HG03571 (cell line): ENCODE results near the gene AQP2.

ENCODE experiments used
- ATAC-seq: cut with Tn5 transposase; IDR thresholded peaks from one replicate; pipeline ENCODE4 v1.9.1; 2021; ENCODE audit not compliant: unreplicated experiment

AQP2 gene

DNA sequence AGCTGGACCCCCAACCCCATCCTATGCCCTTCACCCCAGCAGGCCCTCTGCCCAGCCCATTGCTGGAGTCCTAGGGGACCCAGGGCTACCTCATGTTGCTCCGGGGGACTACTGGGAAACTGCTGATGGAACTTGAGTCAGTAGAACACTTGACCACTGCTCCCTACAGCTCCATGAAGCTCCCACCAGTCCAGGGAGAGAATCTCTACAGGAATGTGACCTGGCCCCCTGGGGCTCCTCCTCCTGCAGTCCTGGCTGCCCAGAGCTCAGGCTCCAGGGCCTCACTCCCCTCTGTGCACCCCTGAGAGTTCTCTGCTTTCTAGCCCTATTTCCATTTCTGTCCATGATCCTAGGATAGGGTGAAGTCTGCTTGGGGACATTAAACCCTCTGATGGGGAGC lies 10.8 kb upstream of the AQP2 start:
- no peak for ATAC-seq

DNA sequence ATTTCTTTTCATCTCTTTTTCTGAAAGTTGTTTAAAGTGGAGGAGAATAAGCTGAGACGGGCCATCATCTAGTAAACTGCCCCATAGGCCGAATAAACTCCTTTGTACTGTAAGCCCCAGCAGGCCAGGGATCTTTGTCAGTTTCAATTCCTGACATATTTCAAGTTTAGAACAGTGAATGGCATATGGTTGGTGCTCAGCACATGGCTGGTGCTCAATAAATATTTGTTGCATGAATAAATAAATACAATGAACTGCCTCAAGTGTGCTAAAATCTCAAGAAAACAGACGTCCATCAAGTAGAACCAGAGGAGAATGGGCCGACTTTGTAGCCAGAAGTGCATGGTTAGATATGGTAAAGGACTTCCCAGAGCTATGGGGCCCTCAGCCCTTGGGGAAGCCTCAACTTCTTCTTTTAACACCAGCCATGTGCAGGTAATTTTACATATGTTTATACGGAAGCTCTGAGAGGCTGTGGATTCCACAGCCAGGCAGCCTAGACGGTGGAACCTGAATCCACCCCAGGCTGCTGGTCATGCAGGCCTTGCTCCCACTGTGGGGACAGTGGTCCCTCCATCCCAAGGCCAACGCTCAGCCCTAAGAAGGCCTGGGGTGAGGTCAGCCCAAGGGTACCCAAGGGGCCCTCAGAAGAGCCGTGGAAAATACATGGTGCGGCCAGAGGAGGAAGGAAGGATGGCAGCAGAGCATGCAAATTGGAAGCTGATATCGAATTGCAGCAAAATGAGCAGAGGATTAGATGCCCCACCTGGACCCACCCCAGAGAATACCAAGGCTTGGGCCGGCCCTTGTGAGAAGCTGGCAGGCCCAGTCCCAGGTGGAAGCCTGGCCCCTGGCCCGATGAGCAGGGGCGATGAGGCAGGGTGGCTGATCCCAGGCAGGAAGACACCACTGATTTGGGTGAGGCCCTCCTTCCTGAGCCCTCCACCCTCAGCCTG lies 8.7 kb upstream of the AQP2 start:
- no peak for ATAC-seq

DNA sequence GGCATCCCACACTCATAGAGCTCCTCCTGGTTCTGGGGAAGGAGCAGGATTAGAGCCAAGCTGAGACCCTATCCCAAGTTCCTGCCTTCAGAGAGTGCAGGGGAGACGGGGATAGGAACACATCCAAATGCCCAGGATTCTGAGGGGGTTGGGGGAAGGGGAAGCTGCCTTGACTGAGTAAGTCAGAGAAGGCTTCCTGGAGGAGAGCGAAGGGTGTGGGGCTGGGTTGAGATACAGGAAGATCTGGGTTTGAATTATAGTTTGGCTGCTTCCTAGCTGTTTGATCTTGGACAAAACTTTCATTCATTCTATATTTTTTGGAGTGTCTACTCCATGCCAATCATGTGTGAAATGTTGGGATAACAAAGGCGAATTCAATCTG lies 8.0 kb upstream of the AQP2 start:
- ATAC-seq, result no peak

DNA sequence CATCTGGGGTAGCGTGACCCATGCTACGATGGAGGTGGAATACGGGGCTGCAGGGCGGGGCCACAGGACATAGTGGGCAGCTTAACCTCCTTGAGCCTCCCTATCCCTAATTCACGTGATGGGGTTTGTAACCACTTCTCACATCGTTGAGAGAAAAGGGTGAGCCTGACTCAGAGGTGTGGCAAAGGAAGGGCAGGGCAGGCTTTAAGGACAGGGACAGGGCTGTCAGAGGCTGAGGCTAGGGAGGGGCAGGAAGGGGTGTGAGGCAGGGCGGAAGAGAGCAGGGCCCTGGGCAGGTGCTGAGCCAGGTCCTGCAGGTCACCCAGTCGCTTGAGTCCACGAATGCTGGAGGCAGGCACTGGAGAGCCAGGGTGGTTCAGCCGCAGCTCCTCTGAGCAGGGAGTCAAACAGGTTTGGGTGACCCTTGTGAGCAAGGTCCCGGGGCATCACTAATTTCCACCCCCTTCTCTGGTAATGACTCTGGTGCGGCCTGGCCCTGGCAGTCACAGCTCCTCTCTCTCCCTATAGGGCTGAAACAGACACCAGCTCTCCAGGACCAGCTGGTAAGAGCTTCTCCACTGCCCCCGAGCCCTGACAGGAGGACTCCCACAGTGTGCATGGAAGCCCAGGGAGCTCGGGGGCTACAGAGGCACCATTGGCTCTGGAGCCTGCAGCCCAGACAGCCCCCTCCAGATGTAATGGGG lies 7.5 kb upstream of the AQP2 start:
- ATAC-seq, result no peak

DNA sequence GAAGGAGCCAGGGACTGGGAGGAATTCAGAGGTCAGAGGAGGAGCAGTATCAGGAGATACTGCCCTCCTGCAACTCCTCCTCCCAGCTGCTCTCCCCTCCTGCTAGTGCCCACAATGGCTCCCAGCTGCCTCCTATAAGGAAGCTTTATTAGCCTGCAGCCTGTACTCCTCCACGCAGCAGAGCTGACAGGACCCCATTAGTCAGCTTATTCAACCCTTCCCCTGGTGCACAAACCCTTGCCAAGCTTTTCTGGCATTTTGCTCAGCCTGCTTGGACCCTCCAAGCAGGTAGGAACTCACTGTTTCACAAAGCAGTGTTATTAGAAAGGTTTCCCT lies 6.9 kb upstream of the AQP2 start:
- no peak for ATAC-seq

- ATAC-seq, result no peak
Observed at GRCh38 chr12:49944046-49944445, 6.5 kb upstream of the AQP2 start.

DNA sequence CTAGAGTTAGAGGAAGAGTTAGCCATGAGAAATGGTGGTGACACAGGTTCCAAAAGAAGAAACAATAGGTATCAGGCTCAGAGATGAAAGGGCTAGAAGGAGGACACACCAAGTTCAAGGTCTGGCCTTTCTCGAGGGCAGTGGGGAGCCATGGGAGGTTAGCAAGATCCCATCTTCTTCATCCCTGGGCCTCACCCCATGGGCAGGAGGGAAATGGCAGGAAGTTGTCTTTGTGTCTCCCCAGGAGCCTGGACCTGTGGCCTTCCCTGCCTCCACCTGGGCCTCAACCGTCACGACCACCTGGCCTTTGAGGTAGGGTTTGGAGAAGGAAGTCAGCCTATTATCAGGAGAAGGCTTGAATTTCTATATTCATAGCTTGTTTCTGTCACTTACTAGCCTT lies 5.8 kb upstream of the AQP2 start:
- no peak for ATAC-seq

DNA sequence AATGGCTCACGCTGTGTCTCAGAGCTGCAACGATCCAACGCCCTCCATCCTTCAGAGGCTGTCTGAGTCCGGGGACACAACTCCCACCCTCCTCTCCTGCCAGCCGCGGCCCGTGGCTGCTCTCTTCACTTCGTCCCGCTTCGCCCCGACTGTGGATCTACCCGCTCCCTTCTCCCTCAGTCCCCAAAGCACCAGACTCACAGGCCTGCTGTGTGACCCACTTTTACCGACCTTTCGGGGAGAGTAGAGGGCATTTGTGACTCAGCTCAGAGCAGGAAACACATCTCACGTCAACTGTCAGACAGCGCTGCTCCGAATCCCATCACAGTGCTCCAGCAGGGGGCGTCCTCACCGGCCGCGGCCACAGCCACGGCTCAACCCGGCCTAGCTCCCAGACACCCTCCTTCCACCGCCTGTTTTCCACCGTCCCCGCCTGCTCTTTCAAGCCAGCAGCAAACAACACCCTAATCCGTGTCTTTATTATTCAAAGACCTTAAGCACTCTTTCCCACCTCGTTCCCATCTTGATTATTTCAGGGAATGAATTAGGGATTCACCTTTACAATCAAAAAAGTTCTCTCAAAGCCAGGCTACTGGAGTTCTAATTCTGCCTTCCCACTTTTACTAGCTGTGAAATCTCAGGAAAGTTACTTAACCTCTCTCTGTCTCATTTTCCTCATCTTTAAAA lies 5.0 kb upstream of the AQP2 start:
- ATAC-seq, result peak; percentile 59

GRCh38 chr12:49946086-49946485 lies 4.5 kb upstream of the AQP2 start:
- no peak for ATAC-seq

DNA sequence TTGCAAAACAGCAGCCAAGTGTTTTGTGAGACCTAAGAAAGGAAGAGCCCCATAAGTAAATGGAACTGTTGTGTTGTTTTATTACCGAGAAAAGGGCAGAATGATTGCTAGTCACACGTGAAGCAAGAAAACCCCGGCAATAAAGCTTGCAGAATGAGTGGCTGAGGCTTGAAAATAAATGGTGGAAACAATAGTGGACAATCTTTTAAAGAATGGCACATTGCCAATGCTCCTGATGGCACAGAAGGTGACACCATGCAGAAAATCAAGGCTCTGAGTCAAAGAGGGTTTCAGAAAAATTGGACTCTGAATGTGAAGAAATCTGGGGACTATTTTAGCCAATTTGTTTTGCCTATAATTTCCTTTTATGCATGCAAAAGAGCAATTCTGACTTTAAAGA lies 4.0 kb upstream of the AQP2 start:
- ATAC-seq, result no peak

DNA sequence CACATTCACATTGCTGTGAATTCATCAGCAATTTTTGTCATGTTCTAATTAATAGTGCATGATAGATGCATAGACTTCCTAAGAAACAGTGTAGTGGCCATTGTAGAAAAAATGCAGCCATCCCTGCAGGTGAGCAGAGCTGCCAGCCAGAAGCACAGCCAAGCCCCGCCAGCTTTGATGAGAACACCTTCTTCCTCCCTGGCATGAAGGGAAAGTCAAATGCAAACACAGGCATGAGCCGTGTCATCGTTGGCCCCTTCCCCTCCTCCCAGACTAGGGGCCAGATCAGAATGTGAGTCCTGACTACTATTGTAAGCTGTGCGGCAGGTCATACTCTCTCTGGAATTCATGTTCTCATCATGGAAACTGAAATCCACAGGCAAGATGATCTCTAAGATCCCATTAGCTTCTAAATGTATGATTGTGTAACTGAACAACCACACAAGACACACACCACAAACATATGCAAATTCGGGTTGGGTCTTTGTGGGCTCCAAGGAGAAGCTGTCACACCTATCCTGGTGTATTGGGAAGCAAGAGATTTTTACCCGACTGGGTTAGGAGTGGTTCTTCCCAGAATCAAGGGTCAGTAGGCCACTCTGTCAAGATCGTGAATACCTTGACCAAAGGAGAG lies 2.8 kb upstream of the AQP2 start:
- no peak for ATAC-seq

DNA sequence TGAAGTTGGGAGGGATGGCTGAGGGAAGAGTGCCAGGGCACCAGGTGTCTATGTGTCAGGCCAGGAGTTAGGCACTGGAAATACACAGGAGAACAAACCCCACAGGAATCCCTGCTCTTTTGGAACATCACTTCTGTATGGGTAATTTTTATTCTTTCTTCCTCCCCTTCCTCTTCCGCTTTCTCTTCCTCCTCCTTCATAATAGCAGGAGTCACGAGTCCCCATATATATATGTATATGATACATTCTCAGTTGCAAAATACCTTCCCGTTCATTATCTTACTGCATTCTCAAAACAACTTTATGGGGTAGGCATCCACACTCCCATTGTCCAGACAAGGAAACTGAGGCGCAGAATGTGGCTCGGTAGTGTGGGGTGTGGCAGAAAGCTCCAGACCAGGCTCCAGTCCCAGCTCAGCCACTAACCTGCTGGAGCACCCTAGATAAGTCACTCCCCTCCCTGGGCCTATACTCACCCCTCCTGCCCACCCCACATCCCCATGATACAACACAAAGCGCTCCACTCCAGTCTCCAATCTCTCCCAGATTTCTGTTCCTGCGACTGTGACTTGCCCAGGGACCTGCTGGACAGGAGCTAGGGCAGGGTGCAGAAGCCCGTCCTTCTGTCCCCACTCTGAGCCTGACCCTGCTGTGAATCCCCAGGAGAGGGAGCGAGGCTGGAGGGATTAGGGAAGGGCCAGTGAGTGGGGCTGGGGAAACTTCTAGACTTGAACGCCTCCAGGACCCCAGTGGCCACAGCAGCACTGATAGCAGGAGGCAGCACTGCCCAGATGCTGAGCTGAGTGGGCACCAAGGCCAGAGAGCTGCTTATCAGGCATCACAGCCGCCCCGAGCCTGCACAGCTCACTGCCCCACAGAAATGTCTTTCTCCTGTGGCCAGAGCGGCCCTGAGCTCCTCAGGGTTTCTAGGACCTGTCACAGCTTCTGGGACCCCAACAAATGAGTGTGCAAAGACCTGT lies 1.4 kb upstream of the AQP2 start:
- ATAC-seq, result no peak

- ATAC-seq, result no peak
Observed at GRCh38 chr12:49949866-49950265, 671 bp upstream of the AQP2 start.

DNA sequence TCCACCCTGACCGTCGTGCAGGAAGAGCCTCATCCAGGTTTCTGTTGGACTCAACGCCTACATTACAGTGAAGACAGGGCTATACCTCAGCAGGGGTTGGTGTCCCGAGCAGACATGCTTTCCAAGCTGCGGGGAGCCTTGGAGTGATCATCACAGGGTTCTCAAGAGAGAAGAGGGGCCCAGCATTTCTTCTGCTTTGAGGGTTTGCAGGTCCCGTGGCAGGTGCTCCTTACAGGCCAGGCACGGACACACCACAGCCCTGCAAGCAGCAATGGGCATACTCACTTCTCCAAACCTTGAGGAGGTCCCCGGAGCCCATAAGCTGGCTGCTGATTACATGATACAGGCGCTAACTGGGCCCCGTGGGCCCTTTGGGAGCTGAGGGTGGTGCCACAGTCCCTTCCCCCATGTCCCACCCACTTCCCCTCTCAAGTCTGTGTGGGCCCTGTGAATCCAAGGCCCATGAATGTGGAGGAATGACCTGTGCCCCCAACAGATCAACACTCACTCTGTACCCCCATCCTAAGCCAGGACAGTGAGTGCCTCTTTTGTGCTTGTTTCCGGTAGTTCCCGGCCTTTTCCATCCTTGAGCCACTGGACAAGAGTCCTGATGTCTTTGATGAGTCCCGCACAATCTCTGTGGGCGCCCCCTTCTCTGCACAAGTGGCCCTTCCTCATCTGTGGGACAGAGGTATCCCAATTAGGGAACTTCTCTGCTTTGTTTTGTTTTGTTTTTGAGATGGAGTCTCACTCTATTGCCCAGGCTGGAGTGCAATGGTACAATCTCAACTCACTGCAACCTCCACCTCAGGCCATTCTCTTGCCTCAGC lies 1.1 kb downstream of the AQP2 start:
- ATAC-seq, result no peak

- no peak for ATAC-seq
Observed at GRCh38 chr12:49952391-49953055, 2.0 kb downstream of the AQP2 start.

DNA sequence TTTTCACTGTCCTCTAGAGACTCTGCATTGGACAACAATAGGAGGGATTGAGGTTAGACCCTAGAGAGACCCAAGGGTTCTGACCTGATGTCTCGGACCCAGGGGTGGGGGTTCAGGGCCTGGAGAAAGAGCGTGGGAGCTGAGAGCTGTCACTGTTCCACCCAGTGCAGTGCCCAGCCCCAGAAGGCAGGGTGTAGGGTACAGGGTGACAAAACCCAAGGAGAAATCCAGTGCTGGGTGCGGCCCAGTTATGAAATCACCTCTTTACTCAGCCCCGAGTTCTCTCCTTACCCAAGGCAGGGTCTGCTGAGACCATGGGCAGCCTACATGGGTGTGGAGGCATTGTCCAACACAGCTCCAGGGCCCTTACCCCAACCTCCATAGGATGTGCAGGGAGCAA lies 2.6 kb downstream of the AQP2 start:
- no peak for ATAC-seq

DNA sequence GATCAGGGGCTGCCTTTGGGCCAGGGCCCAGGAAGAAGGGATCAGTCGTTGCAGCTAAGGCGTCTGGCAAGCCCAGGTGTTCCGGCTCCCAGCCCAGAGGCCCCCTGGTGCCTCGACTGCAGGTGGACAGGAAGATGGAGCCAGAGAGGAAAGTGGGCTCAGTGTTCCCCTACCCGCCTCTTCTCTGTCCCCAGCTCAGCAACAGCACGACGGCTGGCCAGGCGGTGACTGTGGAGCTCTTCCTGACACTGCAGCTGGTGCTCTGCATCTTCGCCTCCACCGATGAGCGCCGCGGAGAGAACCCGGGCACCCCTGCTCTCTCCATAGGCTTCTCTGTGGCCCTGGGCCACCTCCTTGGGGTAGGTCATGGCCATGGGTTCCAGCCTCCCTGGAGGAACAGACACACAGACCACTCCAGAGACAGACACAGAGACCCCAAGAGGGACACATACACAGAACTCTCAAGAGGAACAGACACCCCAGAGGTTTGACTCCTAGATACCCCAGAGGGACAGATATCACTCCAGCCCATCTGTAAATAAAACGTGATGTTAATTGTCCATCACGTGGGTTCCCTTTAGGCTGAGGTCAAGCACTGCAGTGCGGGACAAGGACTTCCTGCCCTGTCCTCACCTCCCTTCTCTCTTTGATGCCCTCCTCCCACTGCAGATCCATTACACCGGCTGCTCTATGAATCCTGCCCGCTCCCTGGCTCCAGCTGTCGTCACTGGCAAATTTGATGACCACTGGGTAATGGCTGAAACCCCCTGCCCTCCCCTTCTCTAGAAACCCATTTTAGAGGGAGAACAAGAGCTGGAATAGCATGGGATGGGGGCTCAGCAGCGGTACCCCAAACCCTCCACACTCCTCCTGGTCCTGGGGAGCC lies 3.7 kb downstream of the AQP2 start:
- no peak for ATAC-seq
